HepG2 (cell line): ENCODE data around the gene SDF2. TPM values are rescaled to one million over a fixed set of nuclear protein-coding genes. Genes with fewer than 3 reads are reported as not detected.

ENCODE experiments used
- BRF2 ChIP-seq: sonication (generic); formaldehyde crosslinking; IDR thresholded peaks from 2 replicates; pipeline ENCODE4 v1.8.1; 2022; ENCODE audit warnings: mild to moderate bottlenecking, missing genetic modification reagents
- CREB3 ChIP-seq: sonication (generic); formaldehyde crosslinking; IDR thresholded peaks from 2 replicates; pipeline ENCODE4 v1.5.0; 2020; ENCODE audit warnings: missing genetic modification reagents
- KDM2A ChIP-seq: sonication (generic); formaldehyde crosslinking; IDR thresholded peaks from 2 replicates; pipeline ENCODE4 v1.4.0; 2020; ENCODE audit warnings: low read depth, missing genetic modification reagents, borderline replicate concordance
- RERE ChIP-seq: IDR thresholded peaks from 2 replicates; pipeline ENCODE4 v1.6.1; 2016; ENCODE audit warnings: low read depth, missing genetic modification reagents, missing compliant biosample characterization
- RFX1 ChIP-seq: fragments of 450-650 bp; IDR thresholded peaks from 2 replicates; pipeline ENCODE4 v1.6.1; 2017
- SMARCC2 ChIP-seq: fragments of 450-650 bp; IDR thresholded peaks from 2 replicates; pipeline ENCODE4 v1.6.1; 2017; ENCODE audit warnings: antibody characterized with exemption, mild to moderate bottlenecking
- TCF7L2 ChIP-seq: IDR thresholded peaks from 2 replicates; pipeline ENCODE4 v1.6.1; 2011; ENCODE audit warnings: mild to moderate bottlenecking, low read depth, low read length, moderate library complexity
- THAP7 ChIP-seq: sonication (generic); formaldehyde crosslinking; IDR thresholded peaks from 2 replicates; pipeline ENCODE4 v1.8.1; 2023; ENCODE audit warnings: mild to moderate bottlenecking, missing genetic modification reagents
- ZBTB33 ChIP-seq: sonication (generic); formaldehyde crosslinking; IDR thresholded peaks from 2 replicates; pipeline ENCODE4 v1.4.0; 2020; ENCODE audit warnings: missing genetic modification reagents
- ZFP1 ChIP-seq: IDR thresholded peaks from 2 replicates; pipeline ENCODE4 v1.6.1; 2016
- ZMYM2 ChIP-seq: sonication (generic); formaldehyde crosslinking; IDR thresholded peaks from 2 replicates; pipeline ENCODE4 v1.8.0; 2022; ENCODE audit warnings: mild to moderate bottlenecking, missing genetic modification reagents
- ZNF207 ChIP-seq: fragments of 450-650 bp; IDR thresholded peaks from 2 replicates; pipeline ENCODE4 v1.6.1; 2016; ENCODE audit warnings: antibody characterized with exemption, borderline replicate concordance
- ZNF281 ChIP-seq: sonication (generic); formaldehyde crosslinking; IDR thresholded peaks from 2 replicates; pipeline ENCODE4 v1.4.0; 2020; ENCODE audit warnings: missing genetic modification reagents, borderline replicate concordance
- ZNF343 ChIP-seq: sonication (generic); formaldehyde crosslinking; IDR thresholded peaks from 2 replicates; pipeline ENCODE4 v1.4.0; 2020; ENCODE audit warnings: mild to moderate bottlenecking, missing genetic modification reagents
- ZSCAN20 ChIP-seq: sonication (generic); formaldehyde crosslinking; IDR thresholded peaks from 2 replicates; pipeline ENCODE4 v1.4.0; 2020; ENCODE audit warnings: missing genetic modification reagents, mild to moderate bottlenecking, borderline replicate concordance
- ZSCAN22 ChIP-seq: sonication (generic); formaldehyde crosslinking; IDR thresholded peaks from 2 replicates; pipeline ENCODE4 v1.4.0; 2020; ENCODE audit warnings: mild to moderate bottlenecking, missing genetic modification reagents
- polyA plus RNA-seq, 8 experiments: library from polyadenylated mRNA; depleted of rRNA in 3 of 8; stranded (reverse) in 7 of 8; unstranded in 1 of 8; fragments of >200 nt; fragmentation: Illumina TruSeq in 4 of 8; extraction: Trizol in 4 of 8; gene quantifications; 2 replicates each; pipeline versions ENCODE4 v1.2.1 to v1.2.3, GENCODE V29; 2011 to 2016; ENCODE audit warnings: low read depth in 4 of 8, missing spikeins in 1 of 8, mixed read lengths in 1 of 8; ENCODE audit not compliant: insufficient read depth in 1 of 8
- total RNA-seq, 5 experiments: library from RNA; depleted of rRNA; stranded (reverse); fragments of >200 nt; fragmentation: Illumina TruSeq; extraction: Trizol; gene quantifications; 2 replicates each; pipeline ENCODE4 v1.2.3, GENCODE V29; 2016; ENCODE audit warnings: low read depth in 1 of 5

Gene SDF2
- total and polyA plus RNA-seq, 2 of the 13 experiments (the other 11 are each of a cell fraction or from before 2014, with no cell fraction given), result 58.2 to 58.4 TPM

GRCh38 chr17:28710861-28711722 lies 49.4 kb upstream of the SDF2 start (continued):
- TF ChIP-seq ZNF281 (no peak; the same call in 1 of the 2 replicates), ZSCAN20 (CRISPR knock-in tag) (no peak), ZBTB33 (CRISPR knock-in tag) (no peak), ZNF207 (no peak), ZNF343 (CRISPR knock-in tag) (no peak), ZSCAN22 (CRISPR knock-in tag) (no peak), CREB3 (CRISPR knock-in tag) (no peak), RERE (CRISPR knock-in tag) (no peak), KDM2A (peak; percentile 78), BRF2 (CRISPR knock-in tag) (no peak), RFX1 (no peak), THAP7 (CRISPR knock-in tag) (no peak), ZMYM2 (CRISPR knock-in tag) (no peak), TCF7L2 (no peak), ZFP1 (CRISPR knock-in tag) (no peak), SMARCC2 (no peak)
